Neutrophil (primary cell): ENCODE measurements around the gene RASL11A.
A peak's percentile ranks its signal among the peaks of the same experiment; 100 is the strongest.
"Not testable (repeated sequence)": the region's sequence is repeated elsewhere in the genome, so short reads cannot be mapped to it uniquely, and the experiment has no call there.

Experiments
- H3K27ac ChIP-seq: fragments of 200-600 bp; sonication (generic); 2 replicates; pipeline ENCODE4 v1.5.1; 2016; ENCODE audit warnings: mild to moderate bottlenecking, moderate library complexity
- H3K27me3 ChIP-seq: fragments of 200-600 bp; sonication (generic); 2 replicates; pipeline ENCODE4 v1.6.0; 2016; ENCODE audit warnings: mild to moderate bottlenecking
- H3K36me3 ChIP-seq: fragments of 200-600 bp; sonication (generic); 2 replicates; pipeline ENCODE4 v1.5.1; 2017
- H3K4me1 ChIP-seq, 2 experiments: fragments of 200-600 bp in 1 of 2; sonication (generic) in 1 of 2; 1 replicate in 1 of 2; 2 replicates in 1 of 2; pipeline versions ENCODE4 v1.5.1 to v1.6.1; 2013 to 2016; ENCODE audit warnings: low read depth in 1 of 2, low read length in 1 of 2, mild to moderate bottlenecking in 1 of 2, moderate library complexity in 1 of 2; ENCODE audit not compliant: control insufficient read depth in 1 of 2, insufficient read depth in 1 of 2
- H3K4me3 ChIP-seq, 2 experiments: fragments of 200-600 bp in 1 of 2; sonication (generic) in 1 of 2; 1 replicate in 1 of 2; 2 replicates in 1 of 2; pipeline ENCODE4 v1.5.1; 2013 to 2016; ENCODE audit warnings: low read depth in 1 of 2, low read length in 1 of 2, mild to moderate bottlenecking in 1 of 2, moderate library complexity in 1 of 2
- H3K9me3 ChIP-seq: fragments of 200-600 bp; sonication (generic); 2 replicates; pipeline ENCODE4 v1.5.1; 2016
- CTCF ChIP-seq: fragments of 200-600 bp; sonication (generic); IDR thresholded peaks from 2 replicates; pipeline ENCODE4 v1.5.1; 2016; ENCODE audit warnings: antibody characterized with exemption

RASL11A gene

DNA sequence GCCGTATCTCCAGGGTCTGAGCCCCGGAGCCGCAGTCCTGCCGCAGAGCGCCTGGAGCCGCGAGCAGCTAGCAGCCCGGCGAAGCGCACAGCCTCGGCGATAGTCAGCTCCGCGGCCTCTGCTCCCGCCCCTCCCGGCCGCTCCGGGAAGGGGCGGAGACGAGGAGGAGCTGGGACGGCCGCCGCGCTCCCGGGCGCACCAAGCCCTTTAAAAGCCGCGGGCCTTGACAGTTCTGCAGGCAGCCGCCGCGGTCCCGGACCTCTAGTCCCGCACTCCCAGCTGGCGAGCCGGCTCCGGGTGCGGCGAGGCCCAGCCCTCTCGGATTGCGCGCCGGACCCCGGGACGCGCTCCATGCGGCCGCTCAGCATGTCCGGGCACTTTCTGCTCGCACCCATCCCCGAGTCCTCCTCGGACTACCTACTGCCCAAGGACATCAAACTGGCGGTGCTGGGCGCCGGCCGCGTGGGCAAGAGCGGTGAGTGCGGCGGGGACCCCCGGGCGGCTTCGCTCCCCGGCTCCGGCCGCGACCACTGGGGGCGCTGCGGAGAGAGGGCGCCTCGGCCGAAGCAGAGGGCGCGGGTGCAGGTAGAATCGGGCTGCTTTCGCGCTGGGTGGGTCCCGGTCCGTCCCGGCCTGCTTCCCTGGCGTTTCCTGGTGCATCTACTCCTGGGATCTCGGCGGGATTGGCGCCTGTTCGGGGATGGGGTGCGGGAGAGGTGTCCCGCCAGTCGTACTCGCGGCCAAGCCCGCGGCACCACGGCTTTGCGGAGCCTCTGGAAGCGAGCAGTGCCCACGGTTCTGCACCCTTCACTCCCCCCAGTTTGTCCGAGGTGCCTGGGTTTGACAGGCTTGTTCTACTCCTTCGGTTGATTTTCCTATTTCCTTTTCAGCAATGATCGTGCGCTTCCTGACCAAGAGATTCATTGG lies at the start of gene RASL11A:
TSS of gene RASL11A (plus strand) at position 237 of the 927 bp plus-strand sequence. CDS start at position 352, 115 bp downstream.
- Histone ChIP-seq H3K27me3 (peaks cover 5% of the 10 kb centered on the region), H3K27ac (peak within 1 kb of the TSS; percentile 76)

GRCh38 chr13:27222100-27222499 lies 48.5 kb upstream of the RASL11A start:
- not testable (repeated sequence) for H3K36me3 ChIP-seq, H3K9me3 ChIP-seq, H3K27me3 ChIP-seq, H3K4me3 ChIP-seq, H3K27ac ChIP-seq
- peaks cover 2 to 11% of the 10 kb centered on the region in 2 experiments for H3K4me1 ChIP-seq

More for the DNA sequence above, at the start of gene RASL11A:
- Histone ChIP-seq H3K4me1 (peaks cover 42 to 46% of the 10 kb centered on the region in 2 experiments), H3K4me3 (peak within 1 kb of the TSS; percentile 88 to 100), H3K36me3 (peaks cover 5% of the 10 kb centered on the region), H3K9me3 (no peaks in the 10 kb centered on the region)
- TF ChIP-seq CTCF: peak; percentile 91

GRCh38 chr13:27226991-27227390 lies 43.6 kb upstream of the RASL11A start:
- no peaks in the 10 kb centered on the region for H3K9me3 ChIP-seq
- H3K27me3 ChIP-seq: peaks cover 6% of the 10 kb centered on the region
- no peaks in the 10 kb centered on the region for H3K36me3 ChIP-seq
- no peak for TF ChIP-seq CTCF
- H3K27ac ChIP-seq: no peak overlapping the region
- no peak overlapping the region for H3K4me3 ChIP-seq
- no peaks in the 10 kb centered on the region for H3K4me1 ChIP-seq

- H3K9me3 ChIP-seq: no peaks in the 10 kb centered on the region
- no peak for TF ChIP-seq CTCF
- no peak overlapping the region for H3K27ac ChIP-seq
- peaks cover 6% of the 10 kb centered on the region for H3K27me3 ChIP-seq
- H3K36me3 ChIP-seq: no peaks in the 10 kb centered on the region
- no peak overlapping the region for H3K4me3 ChIP-seq
- no peaks in the 10 kb centered on the region for H3K4me1 ChIP-seq
Observed at GRCh38 chr13:27228131-27228530, 42.5 kb upstream of the RASL11A start.

GRCh38 chr13:27229642-27230041 lies 41.0 kb upstream of the RASL11A start:
- TF ChIP-seq CTCF: no peak
- Histone ChIP-seq H3K27me3 (peaks cover 6% of the 10 kb centered on the region), H3K36me3 (no peaks in the 10 kb centered on the region), H3K4me3 (no peak overlapping the region), H3K27ac (no peak overlapping the region), H3K9me3 (no peaks in the 10 kb centered on the region), H3K4me1 (no peaks in the 10 kb centered on the region)

DNA sequence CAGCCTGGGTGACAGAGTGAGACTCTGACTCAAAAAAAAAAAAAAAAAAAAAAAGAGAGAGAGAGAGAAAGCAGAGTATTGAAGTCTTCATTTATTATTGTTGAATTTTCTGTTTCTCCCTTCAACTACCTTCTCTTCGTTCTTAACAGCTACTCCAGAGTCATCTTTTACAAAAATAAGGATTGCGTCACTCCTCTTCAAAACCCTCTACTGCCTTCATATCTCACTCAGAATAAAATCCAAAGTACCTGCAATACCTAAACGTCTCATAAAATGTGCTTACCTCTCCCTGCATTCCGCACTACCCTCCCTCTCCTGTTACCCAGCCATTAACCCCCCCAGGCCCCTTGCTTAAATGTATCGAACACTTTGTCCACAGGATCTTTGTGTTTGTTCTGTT lies 36.7 kb upstream of the RASL11A start:
- no peak overlapping the region for H3K4me3 ChIP-seq
- no peak for TF ChIP-seq CTCF
- no peaks in the 10 kb centered on the region for H3K4me1 ChIP-seq
- no peak overlapping the region for H3K27ac ChIP-seq
- H3K36me3 ChIP-seq: no peaks in the 10 kb centered on the region
- H3K27me3 ChIP-seq: peaks cover 6% of the 10 kb centered on the region
- H3K9me3 ChIP-seq: no peaks in the 10 kb centered on the region
